Activated naive CD4-positive, alpha-beta T cell treated with anti-CD3 and anti-CD28 coated beads, Interleukin-2, amount 50 U/mL, for 24 hours (primary cell): Measurements from ENCODE around the gene BRINP3.

ENCODE experiments used
- H3K27ac Mint-ChIP-seq: one replicate; pipeline ENCODE4 v1.8.0; 2021; ENCODE audit warnings: mild to moderate bottlenecking, mixed read lengths
- H3K27me3 Mint-ChIP-seq: one replicate; pipeline ENCODE4 v1.8.0; 2021; ENCODE audit warnings: mixed read lengths
- H3K36me3 Mint-ChIP-seq: one replicate; pipeline ENCODE4 v1.8.0; 2021; ENCODE audit warnings: mixed read lengths
- H3K4me1 Mint-ChIP-seq: one replicate; pipeline ENCODE4 v1.8.0; 2021; ENCODE audit warnings: mixed read lengths
- H3K4me3 Mint-ChIP-seq: one replicate; pipeline ENCODE4 v1.8.0; 2021; ENCODE audit warnings: mild to moderate bottlenecking, mixed read lengths
- H3K9me3 Mint-ChIP-seq: one replicate; pipeline ENCODE4 v1.8.0; 2021; ENCODE audit warnings: mixed read lengths

Gene BRINP3

DNA sequence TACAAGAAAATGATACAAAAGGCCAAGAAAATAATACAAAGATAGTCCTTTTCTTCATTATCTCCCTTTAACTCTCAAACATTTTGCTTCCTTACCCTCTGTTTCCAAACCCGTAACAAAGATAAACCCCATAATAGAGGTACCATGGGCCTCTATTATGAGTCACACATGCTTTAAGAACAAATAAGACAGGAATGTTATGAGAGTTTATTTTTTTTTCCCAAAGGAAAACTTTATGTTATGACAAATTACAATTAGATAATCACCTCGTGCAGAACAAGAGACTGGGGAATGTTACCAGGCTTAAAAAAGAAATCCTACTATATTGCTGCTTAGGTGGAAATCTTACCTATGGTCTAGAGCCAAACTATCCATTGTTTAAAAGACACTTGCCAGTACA lies 272.0 kb downstream of the BRINP3 start:
- H3K4me1 Mint-ChIP-seq: no peaks in the 10 kb centered on the region
- H3K4me3 Mint-ChIP-seq: no peak overlapping the region
- peaks cover 5% of the 10 kb centered on the region for H3K9me3 Mint-ChIP-seq
- H3K27ac Mint-ChIP-seq: no peak overlapping the region
- H3K27me3 Mint-ChIP-seq: no peaks in the 10 kb centered on the region
- H3K36me3 Mint-ChIP-seq: no peaks in the 10 kb centered on the region

GRCh38 chr1:190196020-190196419 lies 281.6 kb downstream of the BRINP3 start:
- Mint-ChIP-seq H3K36me3 (no peaks in the 10 kb centered on the region), H3K4me3 (no peak overlapping the region), H3K9me3 (peaks cover 20% of the 10 kb centered on the region), H3K27me3 (no peaks in the 10 kb centered on the region), H3K4me1 (no peaks in the 10 kb centered on the region), H3K27ac (no peak overlapping the region)

DNA sequence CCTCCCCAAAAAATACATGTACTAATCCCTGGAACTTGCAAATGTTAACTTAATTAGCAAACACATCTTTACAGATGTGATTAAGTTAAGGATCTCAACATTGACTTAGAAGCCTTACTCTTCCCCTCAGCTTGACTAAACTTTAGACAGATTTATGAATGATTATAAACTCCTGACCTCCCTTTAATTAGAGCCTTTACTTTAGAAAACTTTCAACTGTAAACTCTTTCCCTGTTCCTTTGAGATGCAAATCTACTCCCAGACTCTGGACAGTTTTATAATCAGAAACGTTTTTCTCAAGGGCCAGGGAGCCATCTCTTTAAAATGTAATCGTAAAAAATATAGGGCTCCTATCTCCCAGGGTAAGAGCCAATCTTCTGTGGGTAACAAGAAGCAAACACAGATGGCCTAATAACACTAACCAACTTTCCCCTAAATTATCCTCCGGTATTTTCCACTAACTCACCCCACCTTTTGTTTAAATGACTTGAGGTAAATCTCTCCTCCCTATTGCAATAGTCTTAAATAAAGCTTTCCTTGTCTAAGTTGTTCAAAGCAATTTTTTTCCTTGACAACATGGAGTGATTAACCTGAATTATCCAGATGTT lies 284.1 kb downstream of the BRINP3 start:
- H3K27me3 Mint-ChIP-seq: no peaks in the 10 kb centered on the region
- no peak overlapping the region for H3K4me3 Mint-ChIP-seq
- no peaks in the 10 kb centered on the region for H3K4me1 Mint-ChIP-seq
- peaks cover 8% of the 10 kb centered on the region for H3K9me3 Mint-ChIP-seq
- H3K36me3 Mint-ChIP-seq: no peaks in the 10 kb centered on the region
- no peak overlapping the region for H3K27ac Mint-ChIP-seq

- no peaks in the 10 kb centered on the region for H3K4me1 Mint-ChIP-seq
- H3K4me3 Mint-ChIP-seq: no peak overlapping the region
- H3K27ac Mint-ChIP-seq: no peak overlapping the region
- H3K36me3 Mint-ChIP-seq: no peaks in the 10 kb centered on the region
- H3K9me3 Mint-ChIP-seq: peaks cover 9% of the 10 kb centered on the region
- H3K27me3 Mint-ChIP-seq: no peaks in the 10 kb centered on the region
Measured at GRCh38 chr1:190192627-190193026, 285.0 kb downstream of the BRINP3 start.

- no peak overlapping the region for H3K27ac Mint-ChIP-seq
Measured at GRCh38 chr1:190183588-190183987, 294.1 kb downstream of the BRINP3 start.

GRCh38 chr1:190179817-190180216 lies 297.8 kb downstream of the BRINP3 start:
- no peaks in the 10 kb centered on the region for H3K27me3 Mint-ChIP-seq
- no peaks in the 10 kb centered on the region for H3K36me3 Mint-ChIP-seq
- H3K27ac Mint-ChIP-seq: no peak overlapping the region
- no peaks in the 10 kb centered on the region for H3K4me1 Mint-ChIP-seq
- H3K4me3 Mint-ChIP-seq: no peak overlapping the region
- peaks cover 14% of the 10 kb centered on the region for H3K9me3 Mint-ChIP-seq

More at GRCh38 chr1:190183588-190183987, 294.1 kb downstream of the BRINP3 start:
- no peaks in the 10 kb centered on the region for H3K27me3 Mint-ChIP-seq
- H3K9me3 Mint-ChIP-seq: peaks cover 18% of the 10 kb centered on the region
- H3K4me3 Mint-ChIP-seq: no peak overlapping the region
- H3K36me3 Mint-ChIP-seq: no peaks in the 10 kb centered on the region
- H3K4me1 Mint-ChIP-seq: no peaks in the 10 kb centered on the region

DNA sequence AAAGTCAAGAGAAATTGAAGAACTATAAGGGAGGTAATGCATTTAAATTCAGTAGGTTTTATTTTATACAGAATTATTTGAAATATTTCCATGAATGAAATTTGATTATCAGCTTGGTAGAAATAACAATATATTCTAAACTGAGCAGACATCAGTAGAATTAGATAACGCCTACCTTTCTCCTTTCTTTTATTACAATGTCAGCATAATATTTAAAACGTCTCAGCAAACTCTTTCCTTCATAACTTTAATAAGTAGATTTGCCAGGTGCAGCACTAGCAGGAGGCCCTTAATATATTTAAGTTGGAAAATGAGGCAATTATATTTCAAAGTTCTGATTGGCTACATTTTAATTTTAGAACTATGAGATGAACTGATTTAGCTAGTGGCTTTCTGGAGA lies 298.8 kb downstream of the BRINP3 start:
- peaks cover 14% of the 10 kb centered on the region for H3K9me3 Mint-ChIP-seq
- no peak overlapping the region for H3K4me3 Mint-ChIP-seq
- H3K36me3 Mint-ChIP-seq: no peaks in the 10 kb centered on the region
- no peaks in the 10 kb centered on the region for H3K27me3 Mint-ChIP-seq
- H3K27ac Mint-ChIP-seq: no peak overlapping the region
- no peaks in the 10 kb centered on the region for H3K4me1 Mint-ChIP-seq

- Mint-ChIP-seq H3K4me3 (no peak overlapping the region), H3K4me1 (no peaks in the 10 kb centered on the region), H3K36me3 (no peaks in the 10 kb centered on the region), H3K27me3 (no peaks in the 10 kb centered on the region), H3K27ac (no peak overlapping the region), H3K9me3 (peaks cover 13% of the 10 kb centered on the region)
Measured at GRCh38 chr1:190177555-190177954, 300.1 kb downstream of the BRINP3 start.

- H3K36me3 Mint-ChIP-seq: no peaks in the 10 kb centered on the region
- no peaks in the 10 kb centered on the region for H3K27me3 Mint-ChIP-seq
- no peaks in the 10 kb centered on the region for H3K4me1 Mint-ChIP-seq
- H3K27ac Mint-ChIP-seq: no peak overlapping the region
- H3K9me3 Mint-ChIP-seq: peaks cover 8% of the 10 kb centered on the region
- no peak overlapping the region for H3K4me3 Mint-ChIP-seq
Measured at GRCh38 chr1:190176776-190177175, 300.9 kb downstream of the BRINP3 start.

GRCh38 chr1:190175320-190175719 lies 302.3 kb downstream of the BRINP3 start:
- H3K9me3 Mint-ChIP-seq: no peaks in the 10 kb centered on the region
- no peak overlapping the region for H3K27ac Mint-ChIP-seq
- H3K4me3 Mint-ChIP-seq: no peak overlapping the region
- H3K4me1 Mint-ChIP-seq: no peaks in the 10 kb centered on the region
- H3K36me3 Mint-ChIP-seq: no peaks in the 10 kb centered on the region
- H3K27me3 Mint-ChIP-seq: no peaks in the 10 kb centered on the region

DNA sequence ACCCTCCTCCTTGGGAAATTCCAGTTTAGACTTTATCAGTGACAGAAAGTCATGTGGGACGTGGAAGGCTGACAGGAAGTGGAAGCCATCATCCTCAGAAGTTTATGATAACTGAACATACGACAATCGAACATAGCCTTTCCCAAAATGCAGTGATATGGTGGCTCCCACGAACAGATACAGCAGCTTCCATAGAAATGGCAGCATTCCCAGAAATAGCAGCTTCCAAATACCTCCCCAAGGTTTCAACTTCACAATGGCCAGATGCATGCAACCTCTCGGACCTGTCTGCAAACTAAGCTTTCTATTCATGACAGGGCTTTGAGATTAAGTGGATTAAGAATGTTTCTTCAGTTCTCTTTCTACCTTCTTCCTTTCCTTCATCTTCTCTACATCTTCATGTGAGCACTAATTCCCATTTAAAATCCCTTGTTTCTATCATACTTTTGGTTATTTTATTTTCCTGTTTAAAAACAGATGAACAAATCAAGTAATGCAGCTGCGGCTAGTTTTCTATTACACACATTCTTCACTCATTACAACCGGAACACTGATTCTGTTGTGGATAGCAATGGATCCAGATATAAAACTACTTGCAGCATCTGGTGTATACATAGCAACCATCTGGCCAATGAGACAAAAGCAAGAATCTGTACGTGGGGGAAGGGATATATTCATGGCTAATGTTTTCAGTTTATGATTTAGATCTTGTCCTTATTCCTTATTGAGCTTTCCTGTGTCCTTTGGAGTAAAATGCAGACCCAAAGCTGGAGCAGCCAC lies 304.8 kb downstream of the BRINP3 start:
- Mint-ChIP-seq H3K9me3 (no peaks in the 10 kb centered on the region), H3K36me3 (no peaks in the 10 kb centered on the region), H3K4me1 (no peaks in the 10 kb centered on the region), H3K27ac (no peak overlapping the region), H3K27me3 (no peaks in the 10 kb centered on the region), H3K4me3 (no peak overlapping the region)

DNA sequence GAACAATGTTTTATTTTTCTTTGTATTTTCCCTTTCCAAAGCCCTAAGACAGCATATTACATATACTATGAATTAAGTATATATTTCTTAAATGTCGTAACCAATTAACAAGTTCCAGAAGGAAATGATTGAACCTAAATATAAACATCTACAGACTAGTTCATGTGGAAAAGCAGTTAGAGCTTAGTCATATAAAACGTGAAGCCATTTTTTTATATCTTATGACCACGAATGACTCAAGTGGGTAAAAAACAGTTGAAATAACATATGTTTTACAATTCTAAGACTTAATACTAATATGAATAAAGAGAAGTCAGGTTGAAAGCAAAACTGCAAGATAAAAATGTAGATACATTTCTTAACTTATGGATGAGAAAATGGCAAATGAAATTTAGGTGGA lies 307.3 kb downstream of the BRINP3 start:
- no peaks in the 10 kb centered on the region for H3K27me3 Mint-ChIP-seq
- no peak overlapping the region for H3K27ac Mint-ChIP-seq
- H3K9me3 Mint-ChIP-seq: peaks cover 4% of the 10 kb centered on the region
- H3K36me3 Mint-ChIP-seq: no peaks in the 10 kb centered on the region
- H3K4me1 Mint-ChIP-seq: no peaks in the 10 kb centered on the region
- no peak overlapping the region for H3K4me3 Mint-ChIP-seq

DNA sequence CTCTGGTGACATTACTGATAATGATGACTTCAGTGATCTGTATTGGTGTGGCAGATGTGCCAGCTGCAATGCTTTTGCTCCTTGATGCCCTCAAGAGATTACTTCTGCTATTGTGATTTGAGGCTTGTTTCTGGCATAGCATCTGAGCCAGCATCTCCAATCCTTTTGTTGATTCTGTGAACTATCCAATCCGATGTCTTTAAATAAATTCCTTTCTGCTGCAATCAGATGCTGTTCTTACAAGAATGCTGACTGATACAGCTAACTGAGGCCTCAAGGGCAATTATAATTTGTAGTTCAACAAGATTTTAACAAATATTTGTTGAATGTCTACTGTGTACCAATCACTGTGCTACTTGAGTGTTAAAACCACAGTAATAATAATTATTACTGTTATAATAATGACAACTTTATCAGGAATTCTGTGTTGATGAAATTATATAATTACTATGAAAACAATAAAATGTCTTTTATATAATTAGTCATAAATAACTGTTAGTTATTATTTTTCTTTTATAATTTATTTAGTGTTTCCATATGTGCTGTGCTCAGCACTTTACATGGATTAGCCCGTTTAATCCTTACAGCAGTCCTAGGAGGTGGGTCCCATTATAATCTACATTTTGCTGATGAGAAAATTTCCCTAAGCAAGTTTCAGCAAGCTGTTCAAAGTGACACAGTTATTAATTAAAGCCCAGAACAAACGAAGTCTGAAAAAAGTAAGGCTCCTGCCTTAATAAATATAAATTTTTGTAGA lies 308.2 kb downstream of the BRINP3 start:
- H3K27me3 Mint-ChIP-seq: no peaks in the 10 kb centered on the region
- no peaks in the 10 kb centered on the region for H3K4me1 Mint-ChIP-seq
- H3K9me3 Mint-ChIP-seq: peaks cover 4% of the 10 kb centered on the region
- H3K27ac Mint-ChIP-seq: no peak overlapping the region
- H3K36me3 Mint-ChIP-seq: no peaks in the 10 kb centered on the region
- H3K4me3 Mint-ChIP-seq: no peak overlapping the region

- Mint-ChIP-seq H3K4me3 (no peak overlapping the region), H3K4me1 (no peaks in the 10 kb centered on the region), H3K27ac (no peak overlapping the region), H3K27me3 (no peaks in the 10 kb centered on the region), H3K36me3 (no peaks in the 10 kb centered on the region), H3K9me3 (peaks cover 4% of the 10 kb centered on the region)
Measured at GRCh38 chr1:190168893-190169280, 308.8 kb downstream of the BRINP3 start.

- Mint-ChIP-seq H3K4me1 (no peaks in the 10 kb centered on the region), H3K36me3 (no peaks in the 10 kb centered on the region), H3K27ac (no peak overlapping the region), H3K9me3 (peaks cover 4% of the 10 kb centered on the region), H3K27me3 (no peaks in the 10 kb centered on the region), H3K4me3 (no peak overlapping the region)
Measured at GRCh38 chr1:190168116-190168892, 309.4 kb downstream of the BRINP3 start.
